GM23338 (cell line): ENCODE measurements around the gene OR52R1. TPM values are rescaled to one million over a fixed set of nuclear protein-coding genes. Genes with fewer than 3 reads are reported as not detected.

Experiments
- ATAC-seq: fragments of 200-7000 bp; cut with Tn5 transposase; 3 replicates; pipeline ENCODE4 v1.9.1; 2020
- DNase-seq: peaks from one replicate; pipeline ENCODE4 v3.0.0-alpha.2; 2015; ENCODE audit warnings: low spot score
- H2AFZ ChIP-seq: fragments of 200-600 bp; sonication (generic); 2 replicates; pipeline ENCODE4 v1.8.0; 2016; ENCODE audit warnings: antibody characterized with exemption, mild to moderate bottlenecking, moderate library complexity
- H3F3A ChIP-seq: fragments of 200-600 bp; sonication (generic); replicated peaks from 2 replicates; pipeline ENCODE4 v1.8.0; 2017; ENCODE audit warnings: antibody characterized with exemption, mixed run types, low read depth
- H3K27ac ChIP-seq: fragments of 200-600 bp; sonication (generic); 2 replicates; pipeline ENCODE4 v1.6.1; 2016; ENCODE audit warnings: low read depth
- H3K27me3 ChIP-seq: fragments of 200-600 bp; sonication (generic); 2 replicates; pipeline ENCODE4 v1.8.0; 2016; ENCODE audit warnings: mild to moderate bottlenecking, mixed run types, moderate library complexity; ENCODE audit not compliant: insufficient read depth
- H3K36me3 ChIP-seq: fragments of 200-600 bp; sonication (generic); 2 replicates; pipeline ENCODE4 v1.8.0; 2016; ENCODE audit warnings: mild to moderate bottlenecking; ENCODE audit not compliant: insufficient read depth
- H3K4me1 ChIP-seq: fragments of 200-600 bp; sonication (generic); 2 replicates; pipeline ENCODE4 v1.8.0; 2016; ENCODE audit warnings: mild to moderate bottlenecking, moderate library complexity; ENCODE audit not compliant: insufficient read depth
- H3K4me2 ChIP-seq: fragments of 200-600 bp; sonication (generic); 2 replicates; pipeline ENCODE4 v1.7.1; 2017; ENCODE audit warnings: mixed run types
- H3K4me3 ChIP-seq: fragments of 200-600 bp; sonication (generic); 2 replicates; pipeline ENCODE4 v1.6.1; 2016; ENCODE audit warnings: mixed run types
- H3K79me2 ChIP-seq: fragments of 200-600 bp; sonication (generic); replicated peaks from 2 replicates; pipeline ENCODE4 v1.8.0; 2017; ENCODE audit warnings: mild to moderate bottlenecking; ENCODE audit not compliant: insufficient read depth
- H3K9me2 ChIP-seq: fragments of 200-600 bp; sonication (generic); 2 replicates; pipeline ENCODE4 v1.8.0; 2017; ENCODE audit not compliant: insufficient read depth
- H4K20me1 ChIP-seq: fragments of 200-600 bp; sonication (generic); replicated peaks from 2 replicates; pipeline ENCODE4 v1.8.0; 2017; ENCODE audit warnings: mild to moderate bottlenecking; ENCODE audit not compliant: insufficient read depth
- H3K27ac Mint-ChIP-seq: 2 replicates; pipeline ENCODE4 v1.8.0; 2020; ENCODE audit warnings: inconsistent platforms, mild to moderate bottlenecking, moderate library complexity, mixed read lengths
- H3K27me3 Mint-ChIP-seq: 3 replicates; pipeline ENCODE4 v1.8.0; 2022; ENCODE audit warnings: low read depth, mild to moderate bottlenecking, moderate library complexity, mixed read lengths, inconsistent platforms; ENCODE audit not compliant: insufficient read depth, poor library complexity
- H3K36me3 Mint-ChIP-seq: 3 replicates; pipeline ENCODE4 v1.8.0; 2021; ENCODE audit warnings: low read depth, mild to moderate bottlenecking, inconsistent platforms, moderate library complexity, mixed read lengths
- H3K4me1 Mint-ChIP-seq: 3 replicates; pipeline ENCODE4 v1.8.0; 2020; ENCODE audit warnings: mild to moderate bottlenecking, inconsistent platforms, mixed read lengths
- H3K4me3 Mint-ChIP-seq: 3 replicates; pipeline ENCODE4 v1.8.0; 2021; ENCODE audit warnings: moderate library complexity, mild to moderate bottlenecking, inconsistent platforms, mixed read lengths
- H3K9me3 Mint-ChIP-seq: 3 replicates; pipeline ENCODE4 v1.8.0; 2020; ENCODE audit warnings: moderate library complexity, mild to moderate bottlenecking, inconsistent platforms, mixed read lengths
- CREB1 ChIP-seq: fragments of 250-450 bp; sonication (Bioruptor Pico); IDR thresholded peaks from 2 replicates; pipeline ENCODE4 v1.5.0; 2020; ENCODE audit warnings: low read depth, mild to moderate bottlenecking, moderate library complexity
- ETS1 ChIP-seq: IDR thresholded peaks from 2 replicates; pipeline ENCODE4 v1.6.1; 2016; ENCODE audit warnings: antibody characterized with exemption
- EZH2phosphoT487 ChIP-seq: fragments of 200-600 bp; sonication (generic); IDR thresholded peaks from one replicate; pipeline ENCODE4 v1.8.1; 2018; ENCODE audit warnings: antibody characterized with exemption; ENCODE audit not compliant: unreplicated experiment
- JUNB ChIP-seq: IDR thresholded peaks from one replicate; pipeline ENCODE4 v1.6.1; 2016; ENCODE audit warnings: antibody characterized with exemption; ENCODE audit not compliant: unreplicated experiment
- POLR2AphosphoS5 ChIP-seq: IDR thresholded peaks from 2 replicates; pipeline ENCODE4 v1.6.1; 2016; ENCODE audit warnings: antibody characterized with exemption, low read depth
- REST ChIP-seq: IDR thresholded peaks from one replicate; pipeline ENCODE4 v1.6.1; 2018; ENCODE audit warnings: antibody characterized with exemption; ENCODE audit not compliant: unreplicated experiment
- ZNF114 ChIP-seq: fragments of 250-450 bp; sonication (Bioruptor Pico); IDR thresholded peaks from 2 replicates; pipeline ENCODE4 v1.5.0; 2020; ENCODE audit warnings: mild to moderate bottlenecking, moderate library complexity
- ZNF331 ChIP-seq: fragments of 250-450 bp; sonication (Bioruptor Pico); IDR thresholded peaks from 2 replicates; pipeline ENCODE4 v1.5.0; 2020; ENCODE audit warnings: low read depth, mild to moderate bottlenecking, moderate library complexity
- ZNF462 ChIP-seq: fragments of 250-450 bp; sonication (Bioruptor Pico); IDR thresholded peaks from 2 replicates; pipeline ENCODE4 v1.5.0; 2020; ENCODE audit warnings: mild to moderate bottlenecking, moderate library complexity
- polyA plus RNA-seq: library from polyadenylated mRNA; unstranded; fragments of >200 nt; fragmentation: Nextera tagmentation; extraction: Ambion mirVana; gene quantifications from 2 replicates; pipeline ENCODE4 v1.2.1, GENCODE V29; 2016
- total RNA-seq: library from RNA; depleted of rRNA; stranded (reverse); fragments of >200 nt; shearing (Covaris generic); gene quantifications from 2 replicates; pipeline ENCODE4 v1.2.3, GENCODE V29; 2014

The OR52R1 gene
- total and polyA plus RNA-seq, 2 experiments from 2014 or later, result not detected

- TF ChIP-seq ZNF331 (CRISPR knock-in tag) (no peak), CREB1 (CRISPR knock-in tag) (no peak)
These were observed 37.6 kb downstream of the OR52R1 start (continued) for GRCh38 chr11:4766420-4767043.

GRCh38 chr11:4763096-4763495 is 41.1 kb downstream of the OR52R1 start:
- H4K20me1 ChIP-seq, result no peaks in the 10 kb centered on the region
- no peak for TF ChIP-seq ZNF462
- no peak for TF ChIP-seq EZH2phosphoT487
- no peak for TF ChIP-seq ZNF114 (CRISPR knock-in tag)
- no peak for TF ChIP-seq JUNB
- no peak for TF ChIP-seq POLR2AphosphoS5
- no peak for TF ChIP-seq ETS1
- TF ChIP-seq REST, result no peak
- H3K4me3 ChIP-seq, result no peak overlapping the region
- H3K27ac Mint-ChIP-seq, result no peak overlapping the region
- no peak for ATAC-seq
- H3K4me1 ChIP-seq, result no peaks in the 10 kb centered on the region
- no peaks in the 10 kb centered on the region for H3K36me3 ChIP-seq
- no peak overlapping the region for H2AFZ ChIP-seq
- H3K9me3 Mint-ChIP-seq, result no peaks in the 10 kb centered on the region
- peaks cover 3% of the 10 kb centered on the region; the same call in 1 of the 3 replicates for H3K4me1 Mint-ChIP-seq
- H3K4me3 Mint-ChIP-seq, result no peak overlapping the region
- H3K4me2 ChIP-seq, result no peak overlapping the region
- DNase-seq, result no peak
- H3K27me3 Mint-ChIP-seq, result no peaks in the 10 kb centered on the region
- H3K9me2 ChIP-seq, result no peaks in the 10 kb centered on the region
- H3K36me3 Mint-ChIP-seq, result no peaks in the 10 kb centered on the region
- H3K27me3 ChIP-seq, result no peaks in the 10 kb centered on the region
- H3K27ac ChIP-seq, result no peak overlapping the region
- no peaks in the 10 kb centered on the region for H3K79me2 ChIP-seq
- no peaks in the 10 kb centered on the region for H3F3A ChIP-seq
